ENCODE results near the gene ARHGAP24. TPM values are rescaled to one million over a fixed set of nuclear protein-coding genes. Genes with fewer than 3 reads are reported as not detected.
A peak's percentile ranks its signal among the peaks of the same experiment; 100 is the strongest.

The ARHGAP24 gene
- total and polyA plus RNA-seq, 10 of the 15 experiments (the other 5 are each of a cell fraction or from before 2014, with no cell fraction given), result 0.10 to 4.2 (median 0.52) TPM

- TF ChIP-seq IKZF1 (conservative IDR thresholded peaks at IDR 0.05), result peak; percentile 99
- TF ChIP-seq SREBF2 (IDR thresholded peaks at IDR 0.05; ENCODE audit: low read length), result no peak
- peak; percentile 97 for TF ChIP-seq BCL3 (IDR thresholded peaks at IDR 0.05; ENCODE audit: borderline replicate concordance, insufficient read depth, low read depth, low read length, poor library complexity, severe bottlenecking)
- peak; percentile 87; the same call in 1 of the 2 replicates for TF ChIP-seq BACH1 (IDR thresholded peaks at IDR 0.05; ENCODE audit: borderline replicate concordance)
- no peak for TF ChIP-seq ASH2L (IDR thresholded peaks at IDR 0.05; ENCODE audit: borderline replicate concordance, low read depth)
- peak; percentile 82; the same call in 1 of the 2 replicates for TF ChIP-seq CBX5 (IDR thresholded peaks at IDR 0.05; ENCODE audit: low read depth)
- TF ChIP-seq RB1 (IDR thresholded peaks at IDR 0.05; ENCODE audit: borderline replicate concordance), result no peak
- TF ChIP-seq CHD4 (IDR thresholded peaks at IDR 0.05), result peak; percentile 84; the same call in 1 of the 2 replicates
- TF ChIP-seq MAX (IDR thresholded peaks at IDR 0.05; ENCODE audit: low read depth, low read length), result no peak
- peak; percentile 65 for TF ChIP-seq SMAD1 (IDR thresholded peaks at IDR 0.05; ENCODE audit: low read depth, partially characterized antibody)
- TF ChIP-seq SP1 (IDR thresholded peaks at IDR 0.05; ENCODE audit: low read depth, low read length), result peak; percentile 71
- TF ChIP-seq CUX1 (IDR thresholded peaks at IDR 0.05; ENCODE audit: insufficient replicate concordance, low read depth, low read length), result no peak
- TF ChIP-seq BMI1 (IDR thresholded peaks at IDR 0.05; ENCODE audit: borderline replicate concordance), result peak; percentile 56; the same call in 1 of the 2 replicates
- no peak for TF ChIP-seq SIX5 (IDR thresholded peaks at IDR 0.05; ENCODE audit: low read depth, low read length, severe bottlenecking)
- TF ChIP-seq YY1 (IDR thresholded peaks at IDR 0.05; ENCODE audit: low read depth, low read length), result peak; percentile 79
- TF ChIP-seq HSF1 (IDR thresholded peaks at IDR 0.05; ENCODE audit: low read depth, low read length), result no peak
- TF ChIP-seq EZH2 (IDR thresholded peaks at IDR 0.05; ENCODE audit: borderline replicate concordance, control insufficient read depth, low read depth, low read length), result no peak
- no peak for TF ChIP-seq HDAC2 (IDR thresholded peaks at IDR 0.05)
These were observed 82.3 kb downstream of the ARHGAP24 start (continued) for GRCh38 chr4:85557016-85557901.
